HG03135 (cell line): ENCODE results near the gene GOLGA6C.
A peak's percentile ranks its signal among the peaks of the same experiment; 100 is the strongest.
"Not testable (repeated sequence)": the region's sequence is repeated elsewhere in the genome, so short reads cannot be mapped to it uniquely, and the experiment has no call there.

Experiments
- ATAC-seq: cut with Tn5 transposase; IDR thresholded peaks from one replicate; pipeline ENCODE4 v1.9.1; 2021; ENCODE audit warnings: mild to moderate bottlenecking, moderate library complexity; ENCODE audit not compliant: unreplicated experiment

The GOLGA6C gene

GRCh38 chr15:75248991-75249390 is 9.1 kb upstream of the GOLGA6C start:
- not testable (repeated sequence) for ATAC-seq

- ATAC-seq, result no peak
These were observed 8.4 kb upstream of the GOLGA6C start for GRCh38 chr15:75249726-75250125.

DNA sequence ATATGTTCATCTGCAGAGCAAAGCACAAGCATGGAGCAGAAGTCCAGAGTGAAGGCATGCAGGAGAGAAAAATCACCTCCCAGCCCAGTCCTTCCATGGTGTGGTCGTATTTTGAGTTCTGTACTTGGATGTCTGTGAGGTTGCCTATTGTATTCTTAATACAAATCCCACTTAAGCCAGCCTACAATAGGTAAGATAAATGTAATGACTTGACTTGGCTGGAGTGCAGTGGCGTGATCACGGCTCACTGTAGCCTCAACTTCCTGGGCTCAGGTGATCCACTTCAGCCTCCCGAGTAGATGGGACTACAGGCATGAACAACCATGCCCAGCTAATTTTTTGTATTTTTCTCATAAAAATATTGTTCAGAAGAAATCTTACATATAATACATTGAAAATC is 6.8 kb upstream of the GOLGA6C start:
- ATAC-seq, result not testable (repeated sequence)

GRCh38 chr15:75252285-75252684 is 5.8 kb upstream of the GOLGA6C start:
- ATAC-seq, result not testable (repeated sequence)

DNA sequence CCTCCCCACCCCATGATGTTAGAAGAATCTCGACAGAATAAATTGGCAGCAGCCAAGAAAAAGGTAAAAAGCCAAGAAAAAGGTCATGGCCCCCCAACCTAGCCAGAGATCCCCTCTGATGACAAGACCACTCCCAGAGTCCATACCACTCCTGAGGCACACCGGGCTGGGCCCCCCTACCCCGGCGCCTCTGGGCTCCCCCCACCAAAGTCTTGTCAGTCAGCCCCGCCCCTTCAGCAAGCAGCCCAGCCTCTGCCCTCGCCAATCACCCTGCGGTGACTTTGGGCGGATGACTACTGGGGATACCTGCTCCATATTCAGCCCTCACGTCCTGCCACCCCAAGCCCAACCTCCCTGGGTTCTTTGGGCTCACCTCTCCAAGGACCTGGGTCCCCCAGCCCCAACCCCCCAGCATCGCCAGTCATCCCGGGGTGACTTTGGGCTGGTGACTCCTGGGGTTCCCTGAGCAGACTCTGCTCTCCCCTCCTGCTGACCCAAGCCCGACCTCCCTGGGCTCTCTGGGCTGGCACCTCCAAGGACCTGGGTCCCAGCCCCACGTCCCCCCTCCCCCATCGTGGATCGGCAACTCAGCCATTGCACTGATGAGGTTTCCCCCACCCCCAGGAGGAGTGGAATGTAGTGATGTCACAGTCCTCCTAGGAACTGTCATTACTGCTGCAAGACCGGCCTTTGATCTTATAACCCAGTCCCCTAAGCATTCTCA is 648 bp downstream of the GOLGA6C start:
- not testable (repeated sequence) for ATAC-seq

- ATAC-seq, result not testable (repeated sequence)
These were observed 1.7 kb downstream of the GOLGA6C start for GRCh38 chr15:75259873-75260272.

DNA sequence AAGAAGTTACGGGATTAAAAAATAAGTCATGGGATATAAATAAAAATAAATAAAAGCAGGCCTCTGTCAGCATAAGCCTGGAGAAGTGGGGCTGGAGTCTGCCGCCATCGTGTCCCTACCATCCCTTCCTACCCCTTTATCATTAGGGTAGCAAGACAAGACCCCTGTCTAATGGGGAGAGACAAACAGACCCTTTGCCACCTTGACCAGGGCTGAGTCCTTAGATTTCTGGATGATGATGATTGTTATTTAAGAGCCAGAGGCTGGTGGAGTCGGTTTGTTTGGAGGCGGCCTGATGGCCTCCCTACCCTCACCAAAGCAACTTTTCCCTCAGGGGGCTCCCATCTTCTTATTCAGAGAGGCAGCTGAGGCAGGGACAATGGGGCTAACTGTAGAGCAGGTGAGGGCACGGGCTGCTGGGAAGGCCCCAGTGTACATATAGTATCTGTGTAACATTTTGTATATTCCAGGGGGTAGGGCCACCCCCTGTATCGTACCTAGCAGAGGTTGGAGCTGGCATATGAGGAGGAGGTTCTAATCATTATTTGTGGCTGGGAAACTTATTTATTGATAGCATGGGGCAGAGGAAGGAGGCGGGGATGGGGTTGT is 15.7 kb downstream of the GOLGA6C start:
- ATAC-seq, result not testable (repeated sequence)

DNA sequence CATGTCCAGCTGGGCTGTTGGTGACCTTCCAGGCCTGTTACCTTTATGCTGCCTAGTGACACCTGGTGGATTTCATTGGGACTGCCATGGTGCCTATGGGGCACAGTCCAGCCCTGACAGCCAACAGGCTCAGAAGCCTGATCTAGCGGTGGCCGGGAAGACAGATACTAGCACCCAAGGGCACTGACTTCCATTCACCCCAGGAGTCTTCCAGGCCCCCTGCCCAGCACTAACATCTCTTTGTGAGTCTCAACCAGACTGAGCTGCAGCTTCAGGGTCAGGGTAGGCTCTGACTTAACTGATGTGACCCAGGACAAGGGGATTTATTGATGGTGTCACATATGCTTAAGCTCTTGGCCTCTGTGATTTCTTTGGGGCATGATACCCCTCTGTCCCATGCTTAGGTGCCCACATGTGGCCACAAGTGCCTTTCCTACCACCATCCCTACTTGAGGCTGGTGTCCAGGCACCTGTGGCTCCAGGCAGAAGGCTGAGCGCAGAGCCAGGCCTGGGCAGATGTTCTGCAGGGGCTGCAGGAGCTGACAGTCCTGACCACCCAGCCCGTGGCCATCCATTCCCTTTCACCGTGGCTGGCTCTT is 16.5 kb downstream of the GOLGA6C start:
- ATAC-seq, result peak; percentile 88

- ATAC-seq, result not testable (repeated sequence)
These were observed 17.5 kb downstream of the GOLGA6C start for GRCh38 chr15:75275617-75276016.

- ATAC-seq, result not testable (repeated sequence)
These were observed 20.4 kb downstream of the GOLGA6C start for GRCh38 chr15:75278497-75278896.

DNA sequence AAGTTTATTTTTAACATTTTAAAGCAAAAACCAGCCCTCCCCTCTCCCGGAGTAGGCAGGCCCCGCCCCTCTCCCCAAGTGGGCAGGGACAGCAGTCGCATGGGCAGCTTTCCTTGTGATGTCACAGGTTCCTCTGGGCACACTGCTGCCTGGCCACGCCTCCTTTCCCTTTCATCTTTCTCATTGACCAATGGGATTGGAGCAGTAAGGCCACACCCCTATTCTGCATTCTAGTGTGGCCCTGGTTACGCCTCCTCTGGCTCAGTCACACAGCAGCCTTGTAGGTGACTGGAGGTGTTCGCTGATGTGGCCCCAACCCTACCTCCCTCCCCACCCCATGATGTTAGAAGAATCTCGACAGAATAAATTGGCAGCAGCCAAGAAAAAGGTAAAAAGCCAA is 24.4 kb downstream of the GOLGA6C start, which contains the start of gene GOLGA6D:
Gene GOLGA6D (plus strand): TSS at position 264 of the 400 bp plus-strand sequence. CDS start 41 bp downstream, at position 305.
- not testable (repeated sequence) for ATAC-seq

- ATAC-seq, result not testable (repeated sequence)
These were observed 26.0 kb downstream of the GOLGA6C start for GRCh38 chr15:75284152-75284551.

DNA sequence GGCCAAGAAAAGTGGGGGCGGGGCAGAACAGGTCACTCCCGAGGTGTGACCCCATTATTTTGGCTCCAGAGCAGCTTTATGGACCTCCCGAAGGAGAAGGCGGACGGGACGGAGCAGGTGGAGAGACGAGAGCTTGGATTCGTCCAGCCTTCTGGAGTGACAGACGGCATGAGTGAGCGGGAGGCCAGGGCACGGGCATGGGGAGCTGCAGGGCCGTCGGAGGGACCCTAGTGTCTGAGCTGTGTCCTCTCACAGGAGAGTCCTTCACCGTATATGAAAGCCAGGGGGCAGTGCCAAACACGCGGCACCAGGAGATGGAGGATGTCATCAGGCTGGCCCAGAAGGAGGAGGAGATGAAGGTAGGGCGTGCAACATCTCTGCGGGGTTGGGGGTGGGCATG is 35.5 kb downstream of the GOLGA6C start:
- ATAC-seq, result not testable (repeated sequence)

DNA sequence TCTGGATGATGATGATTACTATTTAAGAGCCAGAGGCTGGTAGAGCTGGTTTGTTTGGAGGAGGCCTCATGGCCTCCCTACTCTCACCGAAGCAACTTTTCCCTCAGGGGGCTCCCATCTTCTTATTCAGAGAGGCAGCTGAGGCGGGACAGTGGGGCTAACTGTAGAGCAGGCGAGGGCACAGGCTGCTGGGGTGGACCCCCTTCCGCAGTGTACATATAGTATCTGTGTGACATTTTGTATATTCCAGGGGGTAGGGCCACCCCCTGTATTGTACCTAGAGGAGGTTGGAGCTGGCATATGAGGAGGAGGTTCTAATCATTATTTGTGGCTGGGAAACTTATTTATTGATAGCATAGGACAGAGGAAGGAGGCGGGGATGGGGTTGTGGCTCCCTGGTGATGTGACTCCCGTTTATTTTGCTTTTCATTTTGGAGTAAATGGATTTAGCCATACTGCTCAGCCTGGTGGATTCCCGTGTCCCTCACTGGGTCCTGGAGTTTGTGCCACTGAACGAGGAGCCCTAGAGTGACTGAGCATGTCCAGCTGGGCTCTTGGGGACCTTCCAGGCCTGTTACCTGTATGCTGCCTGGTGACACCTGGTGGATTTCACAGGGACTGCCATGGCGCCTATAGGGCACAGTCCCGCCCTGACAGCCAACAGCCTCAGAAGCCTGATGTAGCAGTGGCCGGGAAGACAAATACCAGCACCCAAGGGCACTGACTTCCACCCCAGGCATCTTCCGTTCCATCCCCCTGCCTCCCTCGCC is 40.6 kb downstream of the GOLGA6C start:
- ATAC-seq, result not testable (repeated sequence)

DNA sequence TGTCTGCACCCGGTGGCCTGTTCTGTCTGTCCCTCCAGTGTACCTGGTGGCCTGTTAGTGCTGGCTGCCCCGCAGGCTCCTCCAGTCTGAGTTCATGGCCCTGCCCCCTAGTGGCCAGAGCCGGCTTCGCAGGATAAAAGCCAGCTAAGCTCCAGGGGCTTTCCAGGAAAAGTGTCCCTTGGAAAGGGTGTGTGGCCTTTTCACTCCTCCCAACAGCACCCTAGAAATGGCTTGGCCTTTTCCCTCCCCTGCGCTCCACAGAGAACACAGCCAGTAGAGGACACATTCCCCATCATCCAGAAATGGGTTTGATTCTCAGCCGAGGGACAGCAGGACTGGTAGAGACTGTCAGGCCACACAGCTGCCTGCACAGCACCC is 41.2 kb downstream of the GOLGA6C start:
- not testable (repeated sequence) for ATAC-seq

- ATAC-seq, result not testable (repeated sequence)
These were observed 41.9 kb downstream of the GOLGA6C start for GRCh38 chr15:75300026-75300425.

- ATAC-seq, result no peak
These were observed 44.2 kb downstream of the GOLGA6C start for GRCh38 chr15:75302318-75302717.

DNA sequence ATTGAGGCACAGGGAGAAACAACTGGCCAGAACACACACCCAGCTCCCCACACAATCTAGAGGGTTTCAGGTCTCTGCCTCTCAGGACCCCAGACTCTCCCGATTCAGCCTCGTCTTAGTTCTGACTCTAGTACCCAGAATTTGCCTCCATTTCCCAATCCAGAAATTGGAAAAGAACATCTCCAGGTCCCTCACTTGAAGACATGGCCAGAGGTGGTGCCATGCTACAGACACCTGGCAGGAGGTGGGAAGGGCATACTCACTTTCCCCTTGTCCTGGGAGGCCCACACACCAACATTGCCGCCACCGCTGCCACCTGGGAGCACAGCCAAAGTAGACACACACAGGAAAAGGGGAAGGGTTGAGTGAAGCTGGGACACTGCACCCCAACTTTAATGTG is 44.6 kb downstream of the GOLGA6C start:
- ATAC-seq, result not testable (repeated sequence)

GRCh38 chr15:75306188-75306587 is 48.1 kb downstream of the GOLGA6C start:
- ATAC-seq, result no peak

DNA sequence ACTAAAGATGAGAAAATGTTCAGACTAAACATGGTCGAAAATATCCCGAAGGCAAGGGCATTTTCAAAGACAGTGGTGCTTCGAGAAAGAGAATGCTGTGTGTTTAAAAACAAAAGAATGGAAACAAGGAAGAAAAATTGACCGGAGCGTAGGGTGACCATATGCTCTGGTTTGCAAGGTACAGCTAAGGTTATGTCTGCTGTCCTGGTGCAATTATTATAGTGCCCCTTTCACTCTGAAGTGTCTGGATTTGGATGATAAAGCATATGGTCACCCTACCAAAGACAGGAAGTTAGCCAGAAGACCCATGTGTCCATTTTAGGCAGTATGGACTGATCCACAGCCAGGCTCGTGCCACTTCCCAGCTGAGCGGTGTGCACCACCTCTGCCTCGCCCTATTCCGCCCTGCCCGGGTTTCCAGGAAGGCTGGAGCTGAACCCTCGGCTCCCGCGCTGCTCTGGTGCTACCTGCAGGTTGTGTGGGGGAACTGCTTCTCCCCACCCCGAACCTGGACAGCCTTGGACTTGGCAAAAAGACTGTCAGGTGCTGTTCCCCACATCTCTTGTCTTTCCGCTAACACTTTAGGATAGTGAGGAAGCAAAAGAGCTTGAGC is 49.8 kb downstream of the GOLGA6C start:
- no peak for ATAC-seq

DNA sequence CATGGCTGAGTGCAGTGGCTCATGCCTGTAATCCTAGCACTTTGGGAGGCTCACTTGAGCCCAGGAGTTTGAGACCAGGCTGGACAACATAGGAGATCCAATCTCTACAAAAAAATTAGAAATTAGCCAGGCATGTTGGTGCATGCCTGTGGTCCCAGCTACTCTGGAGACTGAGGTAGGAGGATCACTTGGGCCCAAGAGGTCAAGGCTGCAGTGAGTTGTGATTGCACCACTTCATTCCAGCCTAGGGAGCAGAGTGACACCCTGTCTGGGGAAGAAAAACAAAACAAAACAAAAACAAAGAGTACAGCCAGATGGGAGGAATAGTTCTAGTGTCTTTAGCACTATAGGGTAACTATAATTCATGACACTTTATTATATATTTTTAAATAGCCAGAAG is 51.6 kb downstream of the GOLGA6C start:
- no peak for ATAC-seq
